Mesenchymal stem cell (in vitro differentiated cells and primary cell): ENCODE results near the gene ERAL1.

Experiments used
- DNase-seq: peaks from one replicate; pipeline ENCODE4 v3.0.0-alpha.2; 2013
- H2AFZ ChIP-seq: one replicate; pipeline ENCODE4 v1.6.1; 2013; ENCODE audit warnings: low read depth, mild to moderate bottlenecking, control low read depth, inconsistent platforms, low read length, moderate library complexity
- H2AK5ac ChIP-seq: 2 replicates; pipeline ENCODE4 v1.6.1; 2013; ENCODE audit warnings: low read length, moderate library complexity, mild to moderate bottlenecking, inconsistent platforms; ENCODE audit not compliant: severe bottlenecking
- H2BK120ac ChIP-seq: one replicate; pipeline ENCODE4 v1.6.1; 2013; ENCODE audit warnings: low read depth, mild to moderate bottlenecking, inconsistent platforms, low read length, moderate library complexity
- H2BK12ac ChIP-seq, 2 experiments: one replicate each; pipeline ENCODE4 v1.6.1; 2013; ENCODE audit warnings: inconsistent platforms in 2 of 2, low read length in 2 of 2, mild to moderate bottlenecking in 2 of 2, moderate library complexity in 2 of 2, control low read depth in 1 of 2
- H2BK15ac ChIP-seq: one replicate; pipeline ENCODE4 v1.6.1; 2013; ENCODE audit warnings: mild to moderate bottlenecking, low read depth, inconsistent platforms; ENCODE audit not compliant: poor library complexity, severe bottlenecking
- H2BK5ac ChIP-seq: 2 replicates; pipeline ENCODE4 v1.6.1; 2013; ENCODE audit warnings: low read depth, mild to moderate bottlenecking, low read length, control low read depth, inconsistent platforms; ENCODE audit not compliant: poor library complexity, severe bottlenecking
- H3K14ac ChIP-seq, 2 experiments: one replicate each; pipeline ENCODE4 v1.6.1; 2013; ENCODE audit warnings: inconsistent platforms in 2 of 2, low read length in 2 of 2, control low read depth in 1 of 2, mild to moderate bottlenecking in 1 of 2, moderate library complexity in 1 of 2
- H3K18ac ChIP-seq, 2 experiments: one replicate each; pipeline ENCODE4 v1.6.1; 2013; ENCODE audit warnings: inconsistent platforms in 2 of 2, low read length in 2 of 2, control low read depth in 1 of 2, low read depth in 1 of 2, mild to moderate bottlenecking in 1 of 2
- H3K23ac ChIP-seq, 2 experiments: one replicate each; pipeline ENCODE4 v1.6.1; 2013; ENCODE audit warnings: inconsistent platforms in 2 of 2, low read length in 2 of 2, mild to moderate bottlenecking in 2 of 2, moderate library complexity in 2 of 2, control low read depth in 1 of 2
- H3K27ac ChIP-seq: 2 replicates; pipeline ENCODE4 v1.5.1; 2013; ENCODE audit warnings: mild to moderate bottlenecking, moderate library complexity, low read length, control low read depth, inconsistent platforms; ENCODE audit not compliant: poor library complexity, severe bottlenecking
- H3K27me3 ChIP-seq, 2 experiments: 2 replicates each; pipeline versions ENCODE4 v1.6.1 to v1.7.0; 2013; ENCODE audit warnings: low read length in 2 of 2, mild to moderate bottlenecking in 2 of 2, moderate library complexity in 2 of 2, control low read depth in 1 of 2, inconsistent platforms in 1 of 2; ENCODE audit not compliant: control insufficient read depth in 1 of 2, insufficient read depth in 1 of 2
- H3K36me3 ChIP-seq, 2 experiments: 2 replicates each; pipeline versions ENCODE4 v1.6.1 to v1.7.0; 2013; ENCODE audit warnings: low read length in 2 of 2, control low read depth in 1 of 2, inconsistent platforms in 1 of 2, low read depth in 1 of 2, mild to moderate bottlenecking in 1 of 2; ENCODE audit not compliant: insufficient read depth in 2 of 2, control insufficient read depth in 1 of 2
- H3K4ac ChIP-seq, 2 experiments: one replicate each; pipeline ENCODE4 v1.6.1; 2013; ENCODE audit warnings: inconsistent platforms in 2 of 2, low read length in 2 of 2, mild to moderate bottlenecking in 2 of 2, moderate library complexity in 2 of 2, control low read depth in 1 of 2, low read depth in 1 of 2
- H3K4me1 ChIP-seq: 2 replicates; pipeline ENCODE4 v1.6.1; 2013; ENCODE audit warnings: low read depth, low read length, control low read depth; ENCODE audit not compliant: control insufficient read depth, insufficient read depth
- H3K4me2 ChIP-seq: 2 replicates; pipeline ENCODE4 v1.6.1; 2013; ENCODE audit warnings: low read length, mild to moderate bottlenecking, inconsistent platforms; ENCODE audit not compliant: poor library complexity, severe bottlenecking
- H3K4me3 ChIP-seq, 2 experiments: 2 replicates each; pipeline versions ENCODE4 v1.5.1 to v1.7.0; 2013; ENCODE audit warnings: low read length in 2 of 2, mild to moderate bottlenecking in 2 of 2, control low read depth in 1 of 2, low read depth in 1 of 2; ENCODE audit not compliant: insufficient read depth in 1 of 2
- H3K79me1 ChIP-seq: replicated peaks from 2 replicates; pipeline ENCODE4 v1.6.1; 2013; ENCODE audit warnings: mild to moderate bottlenecking, control low read depth, low read length, inconsistent platforms; ENCODE audit not compliant: poor library complexity, severe bottlenecking
- H3K9ac ChIP-seq: 2 replicates; pipeline ENCODE4 v1.7.0; 2013; ENCODE audit warnings: mild to moderate bottlenecking, low read length, moderate library complexity
- H3K9me3 ChIP-seq: 2 replicates; pipeline ENCODE4 v1.7.0; 2013; ENCODE audit warnings: mild to moderate bottlenecking, low read length; ENCODE audit not compliant: control insufficient read depth
- H4K8ac ChIP-seq: one replicate; pipeline ENCODE4 v1.6.1; 2013; ENCODE audit warnings: inconsistent platforms, mild to moderate bottlenecking, low read length, moderate library complexity
- H4K91ac ChIP-seq: one replicate; pipeline ENCODE4 v1.6.1; 2013; ENCODE audit warnings: mild to moderate bottlenecking, low read length, inconsistent platforms
- WGBS: methylation state at CpG from one replicate; pipeline ENCODE4 v1.1.7; 2013; ENCODE audit warnings: mixed read lengths; 5-methylcytosine and 5-hydroxymethylcytosine counted together

Gene ERAL1

DNA sequence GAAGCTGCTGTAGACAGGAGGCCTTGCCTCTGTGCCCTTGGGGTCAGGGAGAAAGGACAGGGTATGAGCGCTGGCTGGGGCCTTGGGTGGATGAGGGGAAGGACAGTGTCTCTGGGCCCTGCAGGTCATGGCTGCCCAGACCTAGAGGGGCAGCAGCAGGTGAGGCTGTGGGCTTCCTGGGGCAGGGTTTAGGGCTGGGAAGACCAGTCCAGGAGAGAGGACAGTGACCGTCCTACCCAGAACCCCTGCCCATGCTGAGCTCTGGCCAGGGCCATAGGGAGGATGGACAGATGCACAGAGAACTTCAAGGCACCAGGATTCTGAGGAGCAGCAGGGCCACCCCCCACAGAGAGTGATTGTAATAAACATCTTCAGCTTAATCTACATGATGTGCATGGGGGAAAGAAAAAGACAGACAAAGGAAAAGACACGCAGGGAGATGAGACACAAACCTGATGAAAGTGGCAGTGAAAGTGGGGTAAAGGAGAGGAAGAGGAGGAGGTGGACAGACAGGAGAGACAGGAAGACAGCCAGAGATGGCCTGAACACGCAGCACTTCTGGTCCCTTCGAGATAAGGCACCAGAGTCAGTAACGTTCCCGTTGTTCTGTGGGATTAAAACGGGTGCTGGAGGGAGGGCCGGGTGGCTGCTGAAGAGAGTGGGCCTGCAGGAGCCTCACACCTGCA is 25.2 kb downstream of the ERAL1 start:
- H2BK120ac ChIP-seq, result no peak overlapping the region
- 87% methylated on average over 9 of the region's 9 CpGs for whole genome bisulfite sequencing

DNA sequence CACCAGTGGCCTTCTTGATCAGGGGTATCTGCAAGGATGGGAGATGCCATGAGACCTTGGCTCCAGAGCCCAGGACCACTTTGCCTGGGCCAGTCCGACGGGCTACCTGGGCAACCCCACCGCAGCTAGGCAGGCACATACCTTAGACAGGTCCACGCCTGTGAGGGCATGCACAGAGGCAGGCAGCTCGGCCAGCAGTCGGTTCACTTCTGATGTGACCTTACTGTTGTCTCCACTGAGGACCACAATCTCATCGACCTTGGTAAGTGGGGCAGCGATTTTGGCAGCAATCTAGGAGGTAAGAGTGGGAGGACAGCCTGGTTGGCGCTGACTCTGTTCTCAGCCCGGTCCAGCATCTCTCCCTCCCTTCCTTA is 25.7 kb downstream of the ERAL1 start:
- Histone ChIP-seq H3K4me2 (no peak overlapping the region), H2BK120ac (no peak overlapping the region), H3K4ac (no peak overlapping the region), H3K23ac (no peak overlapping the region), H3K79me1 (peaks cover 14% of the 10 kb centered on the region), H3K27me3 (no peaks in the 10 kb centered on the region), H3K18ac (no peak overlapping the region), H3K27ac (no peak overlapping the region), H2BK5ac (no peak overlapping the region), H4K91ac (no peak overlapping the region), H2AFZ (no peak overlapping the region), H3K9me3 (no peaks in the 10 kb centered on the region), H3K4me3 (no peak overlapping the region), H3K9ac (no peak overlapping the region), H3K4me1 (peaks cover 7% of the 10 kb centered on the region), H2AK5ac (no peak overlapping the region), H2BK12ac (no peak overlapping the region), H2BK15ac (no peak overlapping the region), H4K8ac (no peak overlapping the region), H3K36me3 (peaks cover 70 to 76% of the 10 kb centered on the region in 2 experiments), H3K14ac (no peak overlapping the region)
- no peak for DNase-seq
- WGBS, result 97% methylated on average over 10 of the region's 10 CpGs

More for the DNA sequence above, 25.2 kb downstream of the ERAL1 start:
- Histone ChIP-seq H3K79me1 (peaks cover 9% of the 10 kb centered on the region), H3K23ac (no peak overlapping the region), H3K14ac (no peak overlapping the region), H3K4me2 (no peak overlapping the region), H3K36me3 (peaks cover 65 to 71% of the 10 kb centered on the region in 2 experiments), H2BK12ac (no peak overlapping the region), H3K4me1 (peaks cover 7% of the 10 kb centered on the region), H2AK5ac (no peak overlapping the region), H4K8ac (no peak overlapping the region), H3K27me3 (no peaks in the 10 kb centered on the region), H2BK5ac (no peak overlapping the region), H3K18ac (no peak overlapping the region), H4K91ac (no peak overlapping the region), H3K9ac (no peak overlapping the region), H3K9me3 (no peaks in the 10 kb centered on the region), H3K4ac (no peak overlapping the region), H3K27ac (no peak overlapping the region), H2AFZ (no peak overlapping the region), H2BK15ac (no peak overlapping the region), H3K4me3 (no peak overlapping the region)
- DNase-seq, result no peak

DNA sequence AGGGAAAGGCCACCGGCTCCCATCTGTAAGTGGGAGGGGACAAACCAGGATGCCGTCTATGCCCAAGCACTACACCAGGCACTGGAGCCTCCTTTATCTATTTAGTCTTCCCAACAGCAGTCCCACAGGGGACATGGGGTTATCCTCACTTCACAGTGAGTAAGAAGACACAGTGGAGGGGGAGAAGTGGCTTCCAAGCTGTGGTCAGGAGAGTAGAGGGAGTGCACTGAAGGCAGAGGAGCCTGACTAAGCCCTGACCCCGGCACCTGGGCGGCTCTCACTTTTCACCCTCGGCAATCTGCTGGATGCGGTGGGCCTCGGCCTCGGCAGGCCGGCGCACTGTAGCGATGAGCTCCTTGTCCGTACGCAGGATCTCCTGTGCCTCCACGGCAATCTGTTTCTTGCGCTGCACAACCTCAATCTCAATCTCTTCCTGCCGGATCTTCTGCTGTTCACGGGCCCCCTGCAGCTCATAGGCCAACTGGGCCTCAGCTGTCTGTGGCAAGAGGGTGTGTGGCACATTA is 26.8 kb downstream of the ERAL1 start:
- Histone ChIP-seq H3K4me3 (no peak overlapping the region), H2BK120ac (no peak overlapping the region), H3K9ac (no peak overlapping the region), H4K8ac (no peak overlapping the region), H2AK5ac (no peak overlapping the region), H4K91ac (no peak overlapping the region), H2BK5ac (no peak overlapping the region), H3K27me3 (no peaks in the 10 kb centered on the region), H3K27ac (no peak overlapping the region), H3K18ac (no peak overlapping the region), H2AFZ (no peak overlapping the region), H3K36me3 (peaks cover 81 to 85% of the 10 kb centered on the region in 2 experiments), H3K23ac (no peak overlapping the region), H3K79me1 (peaks cover 17% of the 10 kb centered on the region), H3K14ac (no peak overlapping the region), H3K9me3 (no peaks in the 10 kb centered on the region), H3K4ac (no peak overlapping the region), H3K4me2 (no peak overlapping the region), H2BK15ac (no peak overlapping the region), H2BK12ac (no peak overlapping the region), H3K4me1 (peaks cover 7% of the 10 kb centered on the region)
- 95% methylated on average over 15 of the region's 17 CpGs for WGBS
- no peak for DNase-seq

DNA sequence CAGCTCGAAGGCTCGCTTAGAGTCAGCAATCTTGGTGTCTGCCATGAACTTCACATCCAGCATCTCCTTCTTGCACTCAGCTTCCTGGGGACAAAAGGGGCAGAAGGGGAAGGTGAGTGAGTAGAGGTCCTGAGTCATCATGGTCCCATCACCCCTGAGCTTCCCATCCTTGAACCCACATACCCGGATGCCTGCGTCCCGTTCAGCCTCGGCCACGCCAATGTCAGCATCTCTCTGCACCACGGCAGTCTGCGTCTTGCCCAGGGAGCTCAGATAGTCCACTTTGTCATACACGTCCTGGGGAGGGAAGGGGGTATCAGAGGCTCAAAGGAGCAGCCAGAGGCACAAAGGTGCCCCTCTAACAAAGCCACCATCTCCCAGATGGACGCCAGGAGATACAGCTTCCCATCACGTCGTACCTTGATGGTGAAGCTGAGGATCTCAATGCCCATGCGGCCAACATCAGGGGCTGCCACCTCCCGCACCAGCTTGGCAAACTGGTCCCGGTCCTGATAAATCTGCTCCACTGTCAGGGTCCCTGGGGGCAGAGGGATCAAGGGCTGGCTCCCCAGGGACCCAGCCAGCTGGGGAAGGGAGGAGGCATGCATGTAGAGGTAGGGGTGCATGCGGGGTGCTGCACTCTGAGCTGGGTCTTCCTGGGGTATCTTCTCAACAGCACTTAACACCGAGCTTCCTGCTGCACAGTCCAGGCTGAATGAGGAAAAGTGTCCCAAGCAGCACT is 27.5 kb downstream of the ERAL1 start:
- H3K27ac ChIP-seq, result no peak overlapping the region
- no peak overlapping the region for H4K8ac ChIP-seq
- H3K23ac ChIP-seq, result no peak overlapping the region
- H3K27me3 ChIP-seq, result no peaks in the 10 kb centered on the region
- no peak overlapping the region for H4K91ac ChIP-seq
- no peak overlapping the region for H2BK15ac ChIP-seq
- peaks cover 7% of the 10 kb centered on the region for H3K4me1 ChIP-seq
- no peak overlapping the region for H2BK120ac ChIP-seq
- H3K4me2 ChIP-seq, result no peak overlapping the region
- peaks cover 87 to 91% of the 10 kb centered on the region in 2 experiments for H3K36me3 ChIP-seq
- no peak overlapping the region for H2BK12ac ChIP-seq
- no peak overlapping the region for H2BK5ac ChIP-seq
- H3K4ac ChIP-seq, result no peak overlapping the region
- H3K9ac ChIP-seq, result no peak overlapping the region
- WGBS, result 94% methylated on average over 14 of the region's 18 CpGs
- no peak overlapping the region for H2AFZ ChIP-seq
- H3K9me3 ChIP-seq, result no peaks in the 10 kb centered on the region
- no peak overlapping the region for H3K14ac ChIP-seq
- no peak overlapping the region for H2AK5ac ChIP-seq
- no peak for DNase-seq
- no peak overlapping the region for H3K18ac ChIP-seq
- H3K79me1 ChIP-seq, result peaks cover 20% of the 10 kb centered on the region
- no peak overlapping the region for H3K4me3 ChIP-seq
